H9 (cell line): Measurements from ENCODE around the gene TMEM250. TPM values are rescaled to one million over a fixed set of nuclear protein-coding genes. Genes with fewer than 3 reads are reported as not detected.

Experiments used
- DNase-seq: peaks from one replicate; pipeline ENCODE4 v3.0.0-alpha.2; 2017
- H2AFZ ChIP-seq: one replicate; pipeline ENCODE4 v1.6.1; 2013; ENCODE audit warnings: mild to moderate bottlenecking, low read length, control low read depth, moderate library complexity
- H2AK5ac ChIP-seq: 2 replicates; pipeline ENCODE4 v1.6.1; 2013; ENCODE audit warnings: low read length, control low read depth, mixed read lengths; ENCODE audit not compliant: insufficient read length
- H2BK120ac ChIP-seq: one replicate; pipeline ENCODE4 v1.6.1; 2013; ENCODE audit warnings: low read depth, mild to moderate bottlenecking, low read length, control low read depth, inconsistent platforms; ENCODE audit not compliant: poor library complexity, severe bottlenecking
- H2BK12ac ChIP-seq: 2 replicates; pipeline ENCODE4 v1.6.1; 2013; ENCODE audit warnings: low read length, control low read depth, mixed read lengths, low read depth; ENCODE audit not compliant: insufficient read length
- H2BK15ac ChIP-seq: 2 replicates; pipeline ENCODE4 v1.6.1; 2013; ENCODE audit warnings: low read depth, low read length, control low read depth
- H2BK20ac ChIP-seq: one replicate; pipeline ENCODE4 v1.6.1; 2013; ENCODE audit warnings: low read depth, mild to moderate bottlenecking, low read length, control low read depth, inconsistent platforms; ENCODE audit not compliant: poor library complexity, severe bottlenecking
- H2BK5ac ChIP-seq: 2 replicates; pipeline ENCODE4 v1.6.1; 2013; ENCODE audit warnings: low read length, control low read depth, mixed read lengths; ENCODE audit not compliant: insufficient read length
- H3K14ac ChIP-seq: 2 replicates; pipeline ENCODE4 v1.6.1; 2013; ENCODE audit warnings: low read length, control low read depth; ENCODE audit not compliant: insufficient read depth
- H3K18ac ChIP-seq: 2 replicates; pipeline ENCODE4 v1.6.1; 2013; ENCODE audit warnings: low read depth, mild to moderate bottlenecking, mixed read lengths, low read length, control low read depth; ENCODE audit not compliant: insufficient read length
- H3K23ac ChIP-seq: 2 replicates; pipeline ENCODE4 v1.6.1; 2013; ENCODE audit warnings: low read length, control low read depth, mixed read lengths, low read depth; ENCODE audit not compliant: insufficient read length
- H3K23me2 ChIP-seq: 2 replicates; pipeline ENCODE4 v1.6.1; 2013; ENCODE audit warnings: low read depth, mild to moderate bottlenecking, mixed read lengths, low read length, control low read depth; ENCODE audit not compliant: insufficient read length, poor library complexity, severe bottlenecking
- H3K27ac ChIP-seq: 2 replicates; pipeline ENCODE4 v1.5.1; 2013; ENCODE audit warnings: low read length, control low read depth, mixed read lengths, low read depth; ENCODE audit not compliant: insufficient read length
- H3K27me3 ChIP-seq: 2 replicates; pipeline ENCODE4 v1.6.1; 2013; ENCODE audit warnings: low read length, control low read depth, inconsistent platforms; ENCODE audit not compliant: insufficient read depth
- H3K4ac ChIP-seq: 2 replicates; pipeline ENCODE4 v1.6.1; 2013; ENCODE audit warnings: low read depth, mild to moderate bottlenecking, control low read depth, inconsistent platforms, low read length, moderate library complexity
- H3K4me1 ChIP-seq: 2 replicates; pipeline ENCODE4 v1.6.1; 2013; ENCODE audit warnings: low read length, control low read depth, inconsistent platforms; ENCODE audit not compliant: insufficient read depth
- H3K4me2 ChIP-seq: 2 replicates; pipeline ENCODE4 v1.6.1; 2013; ENCODE audit warnings: low read length, control low read depth, mixed read lengths; ENCODE audit not compliant: insufficient read length, insufficient read depth
- H3K56ac ChIP-seq: 2 replicates; pipeline ENCODE4 v1.6.1; 2013; ENCODE audit warnings: low read depth, mild to moderate bottlenecking, mixed read lengths, low read length, control low read depth; ENCODE audit not compliant: insufficient read length
- H3K79me1 ChIP-seq: 2 replicates; pipeline ENCODE4 v1.6.1; 2013; ENCODE audit warnings: low read depth, mild to moderate bottlenecking, moderate library complexity, low read length, control low read depth, inconsistent platforms; ENCODE audit not compliant: insufficient read depth, poor library complexity, severe bottlenecking
- H3K79me2 ChIP-seq: 2 replicates; pipeline ENCODE4 v1.6.1; 2013; ENCODE audit warnings: low read length, control low read depth, inconsistent platforms; ENCODE audit not compliant: insufficient read depth
- H3K9ac ChIP-seq: 2 replicates; pipeline ENCODE4 v1.6.1; 2013; ENCODE audit warnings: low read length, control low read depth, mixed read lengths; ENCODE audit not compliant: insufficient read length; ENCODE audit errors: extremely low read depth
- H3K9me3 ChIP-seq: one replicate; pipeline ENCODE4 v1.6.1; 2013; ENCODE audit warnings: low read depth, low read length, inconsistent platforms; ENCODE audit not compliant: control insufficient read depth
- H3T11ph ChIP-seq: one replicate; pipeline ENCODE4 v1.6.1; 2013; ENCODE audit warnings: mild to moderate bottlenecking, low read length, control low read depth, inconsistent platforms
- H4K20me1 ChIP-seq: one replicate; pipeline ENCODE4 v1.6.1; 2013; ENCODE audit not compliant: control insufficient read depth, insufficient read length, insufficient read depth
- H4K5ac ChIP-seq: 2 replicates; pipeline ENCODE4 v1.6.1; 2013; ENCODE audit warnings: low read depth, mild to moderate bottlenecking, mixed read lengths, low read length, control low read depth; ENCODE audit not compliant: insufficient read length
- H4K8ac ChIP-seq: replicated peaks from 2 replicates; pipeline ENCODE4 v1.6.1; 2013; ENCODE audit warnings: low read length, control low read depth, mixed read lengths, low read depth; ENCODE audit not compliant: insufficient read length
- H4K91ac ChIP-seq: 2 replicates; pipeline ENCODE4 v1.6.1; 2013; ENCODE audit warnings: low read depth, mild to moderate bottlenecking, moderate library complexity, mixed read lengths, low read length, control low read depth; ENCODE audit not compliant: insufficient read length
- H3K27ac Mint-ChIP-seq, 3 experiments: 2 replicates in 2 of 3; 3 replicates in 1 of 3; pipeline ENCODE4 v1.8.0; 2020 to 2021; ENCODE audit warnings: mixed read lengths in 3 of 3, mild to moderate bottlenecking in 1 of 3, moderate library complexity in 1 of 3
- H3K27me3 Mint-ChIP-seq: 2 replicates; pipeline ENCODE4 v1.8.0; 2021; ENCODE audit warnings: low read depth, mild to moderate bottlenecking, moderate library complexity, mixed read lengths
- H3K36me3 Mint-ChIP-seq, 3 experiments: 2 replicates in 2 of 3; 3 replicates in 1 of 3; pipeline ENCODE4 v1.8.0; 2020 to 2021; ENCODE audit warnings: low read depth in 3 of 3, mixed read lengths in 3 of 3; ENCODE audit not compliant: insufficient read depth in 1 of 3
- H3K4me1 Mint-ChIP-seq, 2 experiments: 2 replicates each; pipeline ENCODE4 v1.8.0; 2020; ENCODE audit warnings: mixed read lengths in 2 of 2
- H3K4me3 Mint-ChIP-seq, 2 experiments: 2 replicates in 1 of 2; 3 replicates in 1 of 2; pipeline ENCODE4 v1.8.0; 2020 to 2021; ENCODE audit warnings: mild to moderate bottlenecking in 2 of 2, mixed read lengths in 2 of 2, moderate library complexity in 1 of 2
- H3K9me3 Mint-ChIP-seq, 2 experiments: 2 replicates in 1 of 2; 3 replicates in 1 of 2; pipeline ENCODE4 v1.8.0; 2020; ENCODE audit warnings: mild to moderate bottlenecking in 2 of 2, mixed read lengths in 2 of 2, moderate library complexity in 1 of 2
- WGBS: extraction: QIAGEN DNeasy Blood & Tissue Kit; methylation state at CpG from one replicate; pipeline ENCODE4 v1.1.7; 2013; ENCODE audit warnings: missing lambda C conversion rate, low lambda C conversion rate, mixed read lengths; ENCODE audit not compliant: insufficient read length; ENCODE audit errors: extremely low coverage; 5-methylcytosine and 5-hydroxymethylcytosine counted together
- total RNA-seq: library from RNA; stranded (reverse); gene quantifications from 2 replicates; pipeline ENCODE4 v1.2.1, GENCODE V29; 2021
- TF ChIP-seq, protein P1 (sequence below): fragments of 200-600 bp; sonication (generic); conservative IDR thresholded peaks from 3 replicates; pipeline ENCODE4 v1.8.0; 2021; ENCODE audit warnings: antibody characterized with exemption, mild to moderate bottlenecking

Gene TMEM250
- total RNA-seq, 1 experiment from 2014 or later, result 48.1 TPM

DNA sequence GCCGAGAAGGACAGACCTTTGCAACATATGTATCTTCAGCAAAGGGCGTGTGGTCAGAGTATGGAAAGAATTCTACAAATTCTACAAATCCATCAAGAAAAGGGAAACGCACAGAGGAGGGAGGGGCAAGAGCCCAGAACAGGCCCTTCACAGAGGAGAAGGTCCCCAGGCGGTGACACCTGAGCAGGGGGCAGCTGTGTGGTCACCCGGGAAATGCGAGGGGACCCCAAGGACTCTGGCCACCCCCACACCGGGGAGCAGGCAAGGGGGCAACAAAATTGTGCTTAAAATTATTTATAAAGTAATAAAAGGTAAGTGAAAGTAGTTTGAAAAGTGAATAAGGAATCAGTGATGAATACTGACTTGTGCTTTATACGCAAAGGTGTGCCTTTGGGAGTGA is 41.2 kb downstream of the TMEM250 start:
- no peaks in the 10 kb centered on the region for H3K9me3 ChIP-seq
- H2BK15ac ChIP-seq, result no peak overlapping the region
- H3K9me3 Mint-ChIP-seq, result no peaks in the 10 kb centered on the region
- H3K36me3 Mint-ChIP-seq, result peaks cover 0 to 3% (median 0%) of the 10 kb centered on the region in 3 experiments; a peak in 1 of 7 replicates
- H3K4me2 ChIP-seq, result no peak overlapping the region
- H2AK5ac ChIP-seq, result no peak overlapping the region
- no peaks in the 10 kb centered on the region for H3K23me2 ChIP-seq
- H3K18ac ChIP-seq, result no peak overlapping the region
- H3K79me2 ChIP-seq, result no peaks in the 10 kb centered on the region
- no peak overlapping the region for H3T11ph ChIP-seq
- DNase-seq, result no peak
- no peak overlapping the region for H4K91ac ChIP-seq
- H2AFZ ChIP-seq, result no peak overlapping the region
- H3K4ac ChIP-seq, result no peak overlapping the region
- H3K56ac ChIP-seq, result no peak overlapping the region
- no peak overlapping the region for H4K8ac ChIP-seq
- TF ChIP-seq, protein P1, sequence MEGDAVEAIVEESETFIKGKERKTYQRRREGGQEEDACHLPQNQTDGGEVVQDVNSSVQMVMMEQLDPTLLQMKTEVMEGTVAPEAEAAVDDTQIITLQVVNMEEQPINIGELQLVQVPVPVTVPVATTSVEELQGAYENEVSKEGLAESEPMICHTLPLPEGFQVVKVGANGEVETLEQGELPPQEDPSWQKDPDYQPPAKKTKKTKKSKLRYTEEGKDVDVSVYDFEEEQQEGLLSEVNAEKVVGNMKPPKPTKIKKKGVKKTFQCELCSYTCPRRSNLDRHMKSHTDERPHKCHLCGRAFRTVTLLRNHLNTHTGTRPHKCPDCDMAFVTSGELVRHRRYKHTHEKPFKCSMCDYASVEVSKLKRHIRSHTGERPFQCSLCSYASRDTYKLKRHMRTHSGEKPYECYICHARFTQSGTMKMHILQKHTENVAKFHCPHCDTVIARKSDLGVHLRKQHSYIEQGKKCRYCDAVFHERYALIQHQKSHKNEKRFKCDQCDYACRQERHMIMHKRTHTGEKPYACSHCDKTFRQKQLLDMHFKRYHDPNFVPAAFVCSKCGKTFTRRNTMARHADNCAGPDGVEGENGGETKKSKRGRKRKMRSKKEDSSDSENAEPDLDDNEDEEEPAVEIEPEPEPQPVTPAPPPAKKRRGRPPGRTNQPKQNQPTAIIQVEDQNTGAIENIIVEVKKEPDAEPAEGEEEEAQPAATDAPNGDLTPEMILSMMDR, result no peak
- H3K27me3 Mint-ChIP-seq, result no peaks in the 10 kb centered on the region
- H3K14ac ChIP-seq, result no peak overlapping the region
- no peaks in the 10 kb centered on the region for H3K27me3 ChIP-seq
- H4K20me1 ChIP-seq, result no peaks in the 10 kb centered on the region
- no peak overlapping the region for H2BK20ac ChIP-seq
- H3K4me1 ChIP-seq, result no peaks in the 10 kb centered on the region
- H2BK120ac ChIP-seq, result no peak overlapping the region
- H3K9ac ChIP-seq, result no peak overlapping the region
- no peak overlapping the region for H2BK5ac ChIP-seq
- H3K4me1 Mint-ChIP-seq, result peaks cover 10 to 11% of the 10 kb centered on the region in 2 experiments
- H3K4me3 Mint-ChIP-seq, result no peak overlapping the region; a peak in 1 of 5 replicates
- no peak overlapping the region for H3K27ac ChIP-seq
- H3K27ac Mint-ChIP-seq, result peak overlapping the region in 1 of 3 experiments; percentile 56; a peak in 2 of 7 replicates
- WGBS, result 100% methylated on average over 1 of the region's 8 CpGs
- H4K5ac ChIP-seq, result no peak overlapping the region
- no peaks in the 10 kb centered on the region for H3K79me1 ChIP-seq
- H3K23ac ChIP-seq, result no peak overlapping the region
- H2BK12ac ChIP-seq, result no peak overlapping the region
